HEK293 (cell line): ENCODE results near the gene RABL2A.

Experiments used
- BCL11A ChIP-seq: fragments of 450-650 bp; formaldehyde crosslinking; IDR thresholded peaks from 2 replicates; pipeline ENCODE4 v1.5.1; 2016; ENCODE audit warnings: low read depth, missing biosample characterization, missing genetic modification characterization
- KLF1 ChIP-seq: fragments of 450-650 bp; formaldehyde crosslinking; IDR thresholded peaks from 2 replicates; pipeline ENCODE4 v1.5.1; 2016; ENCODE audit warnings: missing biosample characterization, missing genetic modification characterization
- ZNF558 ChIP-seq: fragments of 450-650 bp; formaldehyde crosslinking; IDR thresholded peaks from 2 replicates; pipeline ENCODE4 v1.5.1; 2016; ENCODE audit warnings: missing biosample characterization, missing genetic modification characterization
- ZNF791 ChIP-seq: fragments of 450-650 bp; formaldehyde crosslinking; IDR thresholded peaks from 2 replicates; pipeline ENCODE4 v1.5.1; 2016; ENCODE audit warnings: missing biosample characterization, missing genetic modification characterization
- TF ChIP-seq, protein P1 (sequence below): fragments of 450-650 bp; formaldehyde crosslinking; IDR thresholded peaks from 2 replicates; pipeline ENCODE4 v1.5.1; 2016; ENCODE audit warnings: missing biosample characterization, missing genetic modification characterization

DNA sequence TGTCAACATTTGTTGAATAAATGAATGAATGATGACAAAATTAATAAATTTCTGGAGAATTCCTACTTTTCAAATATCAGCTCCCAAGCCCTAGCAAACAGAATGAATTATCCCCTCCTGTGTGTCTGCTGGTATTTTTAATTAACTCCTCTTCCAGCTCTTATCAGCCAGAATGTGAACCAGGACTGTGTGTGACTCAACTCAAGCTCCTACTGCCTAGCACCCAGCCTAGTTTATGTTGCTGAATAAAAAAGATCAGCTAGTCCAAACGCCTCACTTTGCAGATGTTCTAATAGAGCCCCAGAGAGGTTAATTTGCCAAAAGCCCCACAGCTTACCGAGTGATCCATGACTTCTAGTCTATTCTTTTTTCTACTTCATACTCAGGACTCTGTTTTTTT, 50.3 kb downstream of the RABL2A start:
- TF ChIP-seq ZNF791 (tag by site-specific recombination) (no peak), KLF1 (no peak), BCL11A (tag by site-specific recombination) (no peak), ZNF558 (tag by site-specific recombination) (no peak)
- TF ChIP-seq, protein P1, sequence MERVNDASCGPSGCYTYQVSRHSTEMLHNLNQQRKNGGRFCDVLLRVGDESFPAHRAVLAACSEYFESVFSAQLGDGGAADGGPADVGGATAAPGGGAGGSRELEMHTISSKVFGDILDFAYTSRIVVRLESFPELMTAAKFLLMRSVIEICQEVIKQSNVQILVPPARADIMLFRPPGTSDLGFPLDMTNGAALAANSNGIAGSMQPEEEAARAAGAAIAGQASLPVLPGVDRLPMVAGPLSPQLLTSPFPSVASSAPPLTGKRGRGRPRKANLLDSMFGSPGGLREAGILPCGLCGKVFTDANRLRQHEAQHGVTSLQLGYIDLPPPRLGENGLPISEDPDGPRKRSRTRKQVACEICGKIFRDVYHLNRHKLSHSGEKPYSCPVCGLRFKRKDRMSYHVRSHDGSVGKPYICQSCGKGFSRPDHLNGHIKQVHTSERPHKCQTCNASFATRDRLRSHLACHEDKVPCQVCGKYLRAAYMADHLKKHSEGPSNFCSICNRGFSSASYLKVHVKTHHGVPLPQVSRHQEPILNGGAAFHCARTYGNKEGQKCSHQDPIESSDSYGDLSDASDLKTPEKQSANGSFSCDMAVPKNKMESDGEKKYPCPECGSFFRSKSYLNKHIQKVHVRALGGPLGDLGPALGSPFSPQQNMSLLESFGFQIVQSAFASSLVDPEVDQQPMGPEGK (tag by site-specific recombination) = no peak
